SK-N-SH treated with all-trans-retinoic acid at 6 μM for 48 hours (cell line): ENCODE measurements around the gene CLIC1.

Source experiments
- ATAC-seq: fragments of 200-7000 bp; cut with Tn5 transposase; 3 replicates; pipeline ENCODE4 v1.9.1; 2020; ENCODE audit warnings: mild to moderate bottlenecking, moderate library complexity
- BACH2 ChIP-seq: fragments of 250-450 bp; sonication (Bioruptor Pico); IDR thresholded peaks from 2 replicates; pipeline ENCODE4 v1.9.0; 2021; ENCODE audit warnings: mild to moderate bottlenecking, borderline replicate concordance
- CSDC2 ChIP-seq: fragments of 250-450 bp; sonication (Bioruptor Pico); IDR thresholded peaks from 2 replicates; pipeline ENCODE4 v1.5.0; 2020; ENCODE audit warnings: mild to moderate bottlenecking, moderate library complexity
- GLIS3 ChIP-seq: fragments of 250-450 bp; sonication (Bioruptor Pico); IDR thresholded peaks from 2 replicates; pipeline ENCODE4 v1.5.0; 2020; ENCODE audit warnings: mild to moderate bottlenecking, moderate library complexity
- OSR1 ChIP-seq: fragments of 250-450 bp; sonication (Bioruptor Pico); IDR thresholded peaks from 2 replicates; pipeline ENCODE4 v1.8.0; 2022; ENCODE audit warnings: moderate library complexity, mild to moderate bottlenecking, inconsistent platforms
- POU6F1 ChIP-seq: fragments of 250-450 bp; sonication (Bioruptor Pico); IDR thresholded peaks from 2 replicates; pipeline ENCODE4 v1.8.0; 2021; ENCODE audit warnings: low read depth, mild to moderate bottlenecking, moderate library complexity, borderline replicate concordance
- PPARA ChIP-seq: fragments of 250-450 bp; sonication (Bioruptor Pico); IDR thresholded peaks from 2 replicates; pipeline ENCODE4 v1.5.0; 2020; ENCODE audit warnings: mild to moderate bottlenecking, borderline replicate concordance
- RARB ChIP-seq: fragments of 250-450 bp; sonication (Bioruptor Pico); IDR thresholded peaks from 2 replicates; pipeline ENCODE4 v1.8.0; 2021; ENCODE audit warnings: mild to moderate bottlenecking, moderate library complexity
- SNAI2 ChIP-seq: fragments of 250-450 bp; sonication (Bioruptor Pico); IDR thresholded peaks from 2 replicates; pipeline ENCODE4 v1.5.0; 2020; ENCODE audit warnings: mild to moderate bottlenecking, moderate library complexity
- TCF4 ChIP-seq: fragments of 250-450 bp; sonication (Bioruptor Pico); IDR thresholded peaks from 2 replicates; pipeline ENCODE4 v1.8.0; 2021; ENCODE audit warnings: mild to moderate bottlenecking, moderate library complexity, borderline replicate concordance
- TOX ChIP-seq: fragments of 250-450 bp; sonication (Bioruptor Pico); IDR thresholded peaks from 2 replicates; pipeline ENCODE4 v1.8.0; 2021; ENCODE audit warnings: mild to moderate bottlenecking, moderate library complexity, borderline replicate concordance
- TSHZ2 ChIP-seq: fragments of 250-450 bp; sonication (Bioruptor Pico); IDR thresholded peaks from 2 replicates; pipeline ENCODE4 v1.5.0; 2020; ENCODE audit warnings: mild to moderate bottlenecking, moderate library complexity
- ZC3H10 ChIP-seq: fragments of 250-450 bp; sonication (Bioruptor Pico); IDR thresholded peaks from 2 replicates; pipeline ENCODE4 v1.5.1; 2021; ENCODE audit warnings: mild to moderate bottlenecking, moderate library complexity
- ZFP30 ChIP-seq: fragments of 450-650 bp; formaldehyde crosslinking; IDR thresholded peaks from 2 replicates; pipeline ENCODE4 v1.5.0; 2022; ENCODE audit warnings: mild to moderate bottlenecking, moderate library complexity
- ZNF8 ChIP-seq: fragments of 450-650 bp; formaldehyde crosslinking; IDR thresholded peaks from 2 replicates; pipeline ENCODE4 v1.5.0; 2020; ENCODE audit warnings: mild to moderate bottlenecking, moderate library complexity
- TF ChIP-seq, protein P1 (sequence below): fragments of 250-450 bp; sonication (Bioruptor Pico); IDR thresholded peaks from 2 replicates; pipeline ENCODE4 v1.5.1; 2020; ENCODE audit warnings: low read depth, mild to moderate bottlenecking, moderate library complexity
- TF ChIP-seq, protein P2 (sequence below): fragments of 250-450 bp; sonication (Bioruptor Pico); IDR thresholded peaks from 2 replicates; pipeline ENCODE4 v1.8.0; 2020; ENCODE audit warnings: mild to moderate bottlenecking, moderate library complexity, borderline replicate concordance
- TF ChIP-seq, protein P3 (sequence below): fragments of 250-450 bp; sonication (Bioruptor Pico); IDR thresholded peaks from 2 replicates; pipeline ENCODE4 v1.5.1; 2021; ENCODE audit warnings: mild to moderate bottlenecking, moderate library complexity

Gene CLIC1

DNA sequence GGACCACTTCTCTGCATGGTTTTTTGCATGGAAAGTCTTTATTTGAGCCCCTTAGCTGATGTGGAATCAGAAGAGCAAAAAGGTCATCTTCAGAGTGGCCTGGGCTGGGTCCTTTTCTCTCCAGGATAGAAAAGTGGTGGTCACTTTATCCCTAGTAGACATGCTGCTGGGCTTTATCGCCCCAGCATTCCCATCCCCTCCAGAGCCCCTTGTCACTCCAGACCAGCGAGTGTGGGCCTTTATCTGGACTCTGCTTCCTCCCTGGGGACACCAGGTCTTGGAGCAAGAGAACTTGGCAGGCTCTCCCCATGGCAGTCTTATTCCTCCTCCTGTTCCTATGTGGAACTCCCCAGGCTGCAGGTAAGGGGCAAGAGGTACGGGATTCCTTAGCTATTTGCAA lies 29.7 kb downstream of the CLIC1 start, which contains the start of gene LY6G6F:
Gene LY6G6F, plus strand, starts transcription at position 268 of the 400 bp plus-strand sequence. Its CDS starts 41 bp downstream, at position 309.
- ATAC-seq = no peak
- TF ChIP-seq ZFP30 (no peak), PPARA (CRISPR knock-in tag) (no peak), ZNF8 (no peak), TCF4 (no peak), SNAI2 (CRISPR knock-in tag) (no peak), ZC3H10 (CRISPR knock-in tag) (no peak), POU6F1 (CRISPR knock-in tag) (no peak), OSR1 (no peak), CSDC2 (CRISPR knock-in tag) (no peak)
- TF ChIP-seq, protein P1, sequence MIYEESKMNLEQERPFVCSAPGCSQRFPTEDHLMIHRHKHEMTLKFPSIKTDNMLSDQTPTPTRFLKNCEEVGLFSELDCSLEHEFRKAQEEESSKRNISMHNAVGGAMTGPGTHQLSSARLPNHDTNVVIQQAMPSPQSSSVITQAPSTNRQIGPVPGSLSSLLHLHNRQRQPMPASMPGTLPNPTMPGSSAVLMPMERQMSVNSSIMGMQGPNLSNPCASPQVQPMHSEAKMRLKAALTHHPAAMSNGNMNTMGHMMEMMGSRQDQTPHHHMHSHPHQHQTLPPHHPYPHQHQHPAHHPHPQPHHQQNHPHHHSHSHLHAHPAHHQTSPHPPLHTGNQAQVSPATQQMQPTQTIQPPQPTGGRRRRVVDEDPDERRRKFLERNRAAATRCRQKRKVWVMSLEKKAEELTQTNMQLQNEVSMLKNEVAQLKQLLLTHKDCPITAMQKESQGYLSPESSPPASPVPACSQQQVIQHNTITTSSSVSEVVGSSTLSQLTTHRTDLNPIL (CRISPR knock-in tag) = no peak

DNA sequence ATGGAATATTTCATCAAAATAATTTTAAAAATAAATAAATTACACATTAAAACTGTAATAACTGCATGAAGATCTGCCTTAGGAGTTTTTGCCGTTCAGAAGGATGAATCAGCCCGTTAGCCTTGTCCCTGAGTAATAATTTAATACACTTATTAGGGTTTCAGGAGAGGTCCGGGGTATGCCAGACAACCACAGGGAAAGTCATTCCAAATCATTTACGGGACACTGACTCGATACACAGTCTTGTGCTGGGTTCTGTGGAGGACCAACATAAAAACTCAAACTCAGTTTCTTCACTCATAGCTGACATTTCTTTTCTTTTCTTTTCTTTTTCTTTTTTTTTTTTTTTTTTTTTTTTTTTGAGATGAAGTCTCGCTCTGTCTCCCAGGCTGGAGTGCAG lies 30.4 kb downstream of the CLIC1 start:
- no peak for ATAC-seq

DNA sequence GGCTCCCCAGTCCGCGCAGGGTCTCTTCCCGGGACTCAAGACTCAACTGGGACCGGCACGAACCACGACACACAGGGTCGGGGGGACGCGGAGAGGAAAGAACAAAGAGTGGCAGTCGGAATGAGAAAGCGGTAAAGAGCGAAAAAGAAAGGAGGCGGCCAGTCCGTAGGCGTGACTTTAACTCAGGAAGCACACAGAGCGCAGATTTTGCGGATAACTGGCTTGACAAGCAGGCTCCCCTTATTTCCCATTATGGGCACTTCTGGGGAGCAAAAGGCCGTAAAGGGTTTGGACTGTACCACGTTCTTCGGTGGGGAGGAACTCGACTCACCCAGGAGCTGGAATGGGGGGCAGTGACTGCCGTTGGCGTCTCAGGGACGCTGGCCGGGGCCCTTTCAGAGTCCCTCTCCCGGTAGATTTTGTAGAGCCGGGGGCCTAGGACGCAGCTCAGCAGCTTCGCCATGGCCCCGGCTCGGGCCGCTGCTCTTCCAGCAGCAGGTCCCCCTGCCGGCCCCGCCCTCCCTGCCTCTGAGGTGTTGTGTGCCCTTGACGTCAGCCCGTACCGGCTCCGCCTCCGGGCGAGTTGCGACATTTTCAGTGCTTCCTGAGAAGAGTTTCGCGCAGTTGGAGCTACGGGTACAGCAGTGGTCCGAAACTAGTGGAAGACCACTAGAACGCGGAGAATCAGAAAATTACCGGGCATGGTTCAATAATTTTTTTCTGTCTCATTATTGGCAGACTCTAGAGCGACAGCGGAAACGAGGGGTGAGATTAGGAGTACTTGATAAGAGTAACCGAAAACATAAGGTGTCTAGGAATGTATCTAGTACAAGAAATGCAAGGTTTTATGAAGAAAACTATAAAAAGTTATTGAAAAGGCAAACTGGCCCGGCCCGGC lies 33.3 kb downstream of the CLIC1 start, which contains the start of gene ABHD16A:
Gene ABHD16A, minus strand, starts transcription at position 506 of the 898 bp plus-strand sequence. Its CDS starts 43 bp downstream, at position 463.
- peak; percentile 95 for ATAC-seq

More for the DNA sequence above, 30.4 kb downstream of the CLIC1 start:
- TF ChIP-seq, protein P2, sequence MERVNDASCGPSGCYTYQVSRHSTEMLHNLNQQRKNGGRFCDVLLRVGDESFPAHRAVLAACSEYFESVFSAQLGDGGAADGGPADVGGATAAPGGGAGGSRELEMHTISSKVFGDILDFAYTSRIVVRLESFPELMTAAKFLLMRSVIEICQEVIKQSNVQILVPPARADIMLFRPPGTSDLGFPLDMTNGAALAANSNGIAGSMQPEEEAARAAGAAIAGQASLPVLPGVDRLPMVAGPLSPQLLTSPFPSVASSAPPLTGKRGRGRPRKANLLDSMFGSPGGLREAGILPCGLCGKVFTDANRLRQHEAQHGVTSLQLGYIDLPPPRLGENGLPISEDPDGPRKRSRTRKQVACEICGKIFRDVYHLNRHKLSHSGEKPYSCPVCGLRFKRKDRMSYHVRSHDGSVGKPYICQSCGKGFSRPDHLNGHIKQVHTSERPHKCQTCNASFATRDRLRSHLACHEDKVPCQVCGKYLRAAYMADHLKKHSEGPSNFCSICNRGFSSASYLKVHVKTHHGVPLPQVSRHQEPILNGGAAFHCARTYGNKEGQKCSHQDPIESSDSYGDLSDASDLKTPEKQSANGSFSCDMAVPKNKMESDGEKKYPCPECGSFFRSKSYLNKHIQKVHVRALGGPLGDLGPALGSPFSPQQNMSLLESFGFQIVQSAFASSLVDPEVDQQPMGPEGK (CRISPR knock-in tag) = no peak
- TF ChIP-seq CSDC2 (CRISPR knock-in tag) = no peak
- TF ChIP-seq TSHZ2 (CRISPR knock-in tag) = no peak
- TF ChIP-seq RARB (CRISPR knock-in tag) = no peak
- TF ChIP-seq BACH2 (CRISPR knock-in tag) = no peak
- TF ChIP-seq GLIS3 = no peak

GRCh38 chr6:31702405-31702818 lies 33.9 kb downstream of the CLIC1 start:
- ATAC-seq = peak; percentile 45
- no peak for TF ChIP-seq PPARA (CRISPR knock-in tag)
- TF ChIP-seq TOX (CRISPR knock-in tag) = no peak
- TF ChIP-seq RARB (CRISPR knock-in tag) = no peak
- no peak for TF ChIP-seq ZC3H10 (CRISPR knock-in tag)
- TF ChIP-seq, all 23 proteins: peak for 0

More for the DNA sequence above, 33.3 kb downstream of the CLIC1 start, which contains the start of gene ABHD16A:
- TF ChIP-seq, protein P3, sequence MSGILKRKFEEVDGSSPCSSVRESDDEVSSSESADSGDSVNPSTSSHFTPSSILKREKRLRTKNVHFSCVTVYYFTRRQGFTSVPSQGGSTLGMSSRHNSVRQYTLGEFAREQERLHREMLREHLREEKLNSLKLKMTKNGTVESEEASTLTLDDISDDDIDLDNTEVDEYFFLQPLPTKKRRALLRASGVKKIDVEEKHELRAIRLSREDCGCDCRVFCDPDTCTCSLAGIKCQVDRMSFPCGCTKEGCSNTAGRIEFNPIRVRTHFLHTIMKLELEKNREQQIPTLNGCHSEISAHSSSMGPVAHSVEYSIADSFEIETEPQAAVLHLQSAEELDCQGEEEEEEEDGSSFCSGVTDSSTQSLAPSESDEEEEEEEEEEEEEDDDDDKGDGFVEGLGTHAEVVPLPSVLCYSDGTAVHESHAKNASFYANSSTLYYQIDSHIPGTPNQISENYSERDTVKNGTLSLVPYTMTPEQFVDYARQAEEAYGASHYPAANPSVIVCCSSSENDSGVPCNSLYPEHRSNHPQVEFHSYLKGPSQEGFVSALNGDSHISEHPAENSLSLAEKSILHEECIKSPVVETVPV (CRISPR knock-in tag) = 0 out of 2 replicates have a peak, but pooled peaks have one; percentile 2
- TF ChIP-seq TOX (CRISPR knock-in tag) = no peak
